Activated naive CD4-positive, alpha-beta T cell treated with anti-CD3 and anti-CD28 coated beads for 36 hours (primary cell): ENCODE data around the gene OR5AU1. TPM values are rescaled to one million over a fixed set of nuclear protein-coding genes. Genes with fewer than 3 reads are reported as not detected.

Experiments used
- CTCF ChIA-PET: fragments of 350-600 bp; sonication (Branson Sonifier 250); formaldehyde crosslinking; loops from one replicate; lab custom pipeline; 2021; ENCODE audit warnings: antibody characterized with exemption; lab: Charles Lee
- DNase-seq: peaks from one replicate; pipeline ENCODE4 v3.0.0-alpha.2; 2020
- H3K27ac Mint-ChIP-seq: one replicate; pipeline ENCODE4 v1.8.0; 2021; ENCODE audit warnings: mild to moderate bottlenecking, mixed read lengths
- H3K27me3 Mint-ChIP-seq: one replicate; pipeline ENCODE4 v1.8.0; 2021; ENCODE audit warnings: low read depth, mixed read lengths
- H3K36me3 Mint-ChIP-seq: one replicate; pipeline ENCODE4 v1.8.0; 2021; ENCODE audit warnings: low read depth, mixed read lengths
- H3K4me1 Mint-ChIP-seq: one replicate; pipeline ENCODE4 v1.8.0; 2021; ENCODE audit warnings: low read depth, mixed read lengths
- H3K4me3 Mint-ChIP-seq: one replicate; pipeline ENCODE4 v1.8.0; 2021; ENCODE audit warnings: mild to moderate bottlenecking, moderate library complexity, mixed read lengths
- H3K9me3 Mint-ChIP-seq: one replicate; pipeline ENCODE4 v1.8.0; 2021; ENCODE audit warnings: mixed read lengths
- intact Hi-C: fragments of 100-400 bp; cut with micrococcal nuclease; formaldehyde crosslinking; loops from one replicate; pipeline ENCODE4 v1.15.1; 2023
- total RNA-seq, 2 experiments: library from RNA; stranded (reverse); gene quantifications; one replicate each; pipeline ENCODE4 v1.2.3, GENCODE V29; 2021

Gene OR5AU1
- total RNA-seq, 2 experiments from 2014 or later, result not detected

DNA sequence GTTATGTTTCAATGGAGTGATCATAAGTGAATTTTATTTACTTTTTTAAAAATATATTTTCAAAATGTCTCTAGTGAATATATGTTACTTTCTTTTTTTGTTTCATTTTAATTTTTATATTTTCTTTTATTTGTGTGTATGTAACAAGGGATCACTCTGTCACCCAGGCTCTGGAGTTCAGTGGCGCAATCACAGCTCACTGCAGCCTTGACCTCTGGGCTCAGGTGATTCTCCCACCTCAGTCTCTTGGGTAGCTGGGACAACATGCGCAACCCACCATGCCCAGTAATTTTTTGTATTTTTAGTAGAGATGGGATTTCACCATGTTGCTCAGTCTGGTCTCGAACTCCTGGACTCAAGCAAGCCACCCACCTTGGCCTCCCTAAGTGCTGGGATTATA lies 36.9 kb downstream of the OR5AU1 start:
- H3K27me3 Mint-ChIP-seq, result peaks cover 2% of the 10 kb centered on the region
- H3K27ac Mint-ChIP-seq, result no peak overlapping the region
- H3K4me3 Mint-ChIP-seq, result no peak overlapping the region
- CTCF ChIA-PET, result no interaction called here
- DNase-seq, result no peak
- intact Hi-C loops, result no loop called here
- no peaks in the 10 kb centered on the region for H3K4me1 Mint-ChIP-seq
- H3K36me3 Mint-ChIP-seq, result no peaks in the 10 kb centered on the region
- no peaks in the 10 kb centered on the region for H3K9me3 Mint-ChIP-seq

DNA sequence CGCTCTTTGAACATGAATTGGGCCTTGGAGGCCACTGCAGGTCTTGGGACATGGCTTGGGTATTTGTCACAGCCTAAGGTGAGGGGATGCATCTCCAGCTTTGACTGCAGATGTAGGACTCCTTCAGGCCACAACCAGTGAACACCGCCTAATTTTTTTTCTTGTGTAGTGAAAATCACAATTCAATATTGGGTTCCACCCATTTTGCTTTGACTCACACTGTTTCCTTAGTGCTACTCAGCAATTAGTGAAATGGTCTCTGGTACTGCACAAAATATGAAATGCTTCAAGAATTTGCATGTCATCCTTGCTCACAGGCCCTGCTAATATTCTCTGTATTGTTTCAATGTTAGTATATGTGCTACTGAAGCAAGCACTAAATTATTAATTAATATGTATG lies 42.5 kb downstream of the OR5AU1 start:
- peaks cover 13% of the 10 kb centered on the region for H3K4me1 Mint-ChIP-seq
- intact Hi-C loops, result no loop called here
- DNase-seq, result no peak
- H3K4me3 Mint-ChIP-seq, result no peak overlapping the region
- H3K27me3 Mint-ChIP-seq, result peaks cover 2% of the 10 kb centered on the region
- H3K36me3 Mint-ChIP-seq, result no peaks in the 10 kb centered on the region
- H3K9me3 Mint-ChIP-seq, result no peaks in the 10 kb centered on the region
- CTCF ChIA-PET, result no interaction called here
- H3K27ac Mint-ChIP-seq, result no peak overlapping the region

DNA sequence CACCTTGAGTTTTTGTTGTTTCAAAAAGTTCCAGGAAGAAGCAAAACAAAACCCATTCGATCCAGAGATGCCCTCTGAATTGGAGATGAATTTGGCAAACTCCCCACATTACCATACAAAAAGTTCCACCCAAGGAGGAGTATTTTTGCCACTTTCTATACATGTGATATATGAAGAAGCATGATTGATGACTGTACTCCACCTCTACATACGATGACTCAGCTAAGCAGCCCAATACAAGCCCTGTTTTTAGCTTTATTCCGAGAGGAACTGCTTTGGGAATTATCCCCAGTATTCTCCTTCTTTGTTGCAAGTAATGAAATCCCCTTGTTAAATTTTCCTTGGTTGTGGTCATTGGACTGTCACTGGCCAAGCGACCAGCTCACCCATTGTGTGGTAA lies 43.6 kb downstream of the OR5AU1 start:
- intact Hi-C loops, result no loop called here
- CTCF ChIA-PET, result interaction anchor here (1.0 to 1.2 kb wide), 3 partner anchors 9 to 97 kb away, joined by 3 to 5 read pairs (median 4); no protein-coding TSS in a partner anchor
- Mint-ChIP-seq H3K4me3 (no peak overlapping the region), H3K9me3 (no peaks in the 10 kb centered on the region), H3K27me3 (no peaks in the 10 kb centered on the region), H3K4me1 (peaks cover 13% of the 10 kb centered on the region), H3K36me3 (no peaks in the 10 kb centered on the region), H3K27ac (no peak overlapping the region)
- no peak for DNase-seq

DNA sequence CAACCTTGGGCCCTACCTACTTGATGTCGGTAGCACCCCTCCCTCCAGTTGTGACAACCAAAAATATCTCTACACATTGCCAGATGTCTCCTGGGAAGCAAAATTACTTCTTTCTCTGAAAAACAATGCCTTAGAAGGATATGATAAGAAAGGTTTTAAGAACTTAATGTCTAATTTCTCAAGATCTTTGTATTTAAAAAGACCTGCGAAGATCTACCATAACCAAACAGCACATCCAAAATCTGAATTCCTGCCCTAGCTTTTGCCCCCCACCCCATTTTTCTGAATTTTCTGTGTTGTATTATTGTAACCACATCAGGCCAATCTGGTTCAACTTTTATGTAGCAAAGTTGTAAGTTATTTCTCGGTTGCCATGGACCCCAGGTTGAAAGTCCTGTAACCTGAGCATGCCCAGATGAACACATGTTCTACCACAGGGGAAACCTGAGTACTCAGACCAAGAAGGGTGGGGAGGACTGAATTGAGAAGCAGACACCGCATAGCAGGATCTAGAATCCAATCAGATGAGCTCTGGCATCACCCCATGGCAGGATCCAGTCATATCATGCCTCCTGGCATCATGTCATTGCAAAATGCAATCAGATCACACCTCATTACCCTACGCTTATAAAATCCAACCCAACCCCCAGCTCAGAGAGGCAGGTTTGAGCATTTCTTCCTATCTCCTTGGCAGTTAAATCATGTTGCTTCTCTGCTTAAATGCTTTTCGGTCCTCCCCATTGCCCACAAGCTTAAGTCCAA lies 46.3 kb downstream of the OR5AU1 start:
- no peaks in the 10 kb centered on the region for H3K27me3 Mint-ChIP-seq
- CTCF ChIA-PET, result interaction anchor here (0.5 to 12.9 kb wide), 9 partner anchors 16 to 417 kb away, joined by 3 to 260 read pairs (median 4); no protein-coding TSS in a partner anchor
- intact Hi-C loops, result loop anchor here (5.0 kb wide), 1 partner anchor 252 kb away; no protein-coding TSS in a partner anchor
- H3K4me1 Mint-ChIP-seq, result peaks cover 21% of the 10 kb centered on the region
- no peak overlapping the region for H3K4me3 Mint-ChIP-seq
- H3K9me3 Mint-ChIP-seq, result no peaks in the 10 kb centered on the region
- H3K36me3 Mint-ChIP-seq, result no peaks in the 10 kb centered on the region
- peak; percentile 71 for DNase-seq
- peak overlapping the region; percentile 7 for H3K27ac Mint-ChIP-seq

DNA sequence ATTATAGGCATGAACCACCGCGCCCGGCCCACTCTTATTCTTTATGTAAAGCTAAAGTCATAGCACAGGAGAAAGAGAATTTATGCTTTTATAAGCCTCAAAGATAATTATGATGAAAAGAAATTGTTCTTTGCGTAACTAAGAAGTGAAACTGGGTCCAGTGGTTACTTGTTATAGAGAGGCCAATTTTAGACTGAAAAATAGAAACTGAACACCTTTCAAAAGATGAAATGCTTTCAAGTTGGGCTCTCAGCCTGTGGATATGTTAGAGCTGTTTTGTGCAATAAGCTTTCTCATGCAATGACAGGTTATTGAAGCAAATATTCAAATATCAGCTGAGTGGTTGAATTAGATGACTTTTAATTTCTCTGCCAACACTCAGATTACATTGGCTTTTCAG lies 47.1 kb downstream of the OR5AU1 start:
- H3K27me3 Mint-ChIP-seq, result no peaks in the 10 kb centered on the region
- no peaks in the 10 kb centered on the region for H3K36me3 Mint-ChIP-seq
- CTCF ChIA-PET, result interaction anchor here (0.8 to 12.9 kb wide), 5 partner anchors 12 to 138 kb away, joined by 3 to 260 read pairs (median 9); no protein-coding TSS in a partner anchor
- H3K27ac Mint-ChIP-seq, result no peak overlapping the region
- no peak overlapping the region for H3K4me3 Mint-ChIP-seq
- intact Hi-C loops, result loop anchor here (5.0 kb wide), 1 partner anchor 251 kb away; no protein-coding TSS in a partner anchor
- peaks cover 22% of the 10 kb centered on the region for H3K4me1 Mint-ChIP-seq
- DNase-seq, result no peak
- no peaks in the 10 kb centered on the region for H3K9me3 Mint-ChIP-seq

DNA sequence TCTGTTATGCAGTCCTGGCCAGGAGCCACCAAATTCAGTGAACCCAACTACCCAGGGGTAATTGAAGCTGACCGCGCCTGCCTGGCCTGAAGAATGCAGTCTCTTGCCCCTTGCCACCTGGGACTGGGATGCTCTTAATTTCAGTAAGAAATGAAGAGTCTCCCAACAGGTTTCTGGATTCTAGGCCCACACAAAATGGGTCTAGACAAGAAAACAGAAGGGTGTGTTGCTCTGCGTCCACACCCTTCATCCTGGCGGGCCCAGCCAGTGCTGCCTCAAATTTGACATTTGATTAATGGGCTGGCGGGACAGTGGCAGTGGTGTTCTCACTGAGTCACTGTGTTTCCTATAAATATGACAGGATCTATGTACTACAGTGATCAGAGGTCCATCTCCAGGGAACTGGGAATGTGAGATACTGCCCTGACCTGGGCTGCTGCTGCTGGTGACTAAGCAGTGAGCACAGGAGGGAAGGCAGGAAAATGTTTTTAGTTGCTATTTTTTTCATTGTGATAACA lies 48.5 kb downstream of the OR5AU1 start:
- H3K4me3 Mint-ChIP-seq, result no peak overlapping the region
- intact Hi-C loops, result loop anchor here (2.0 to 5.0 kb wide), 2 partner anchors 250 to 449 kb away; no protein-coding TSS in a partner anchor
- H3K4me1 Mint-ChIP-seq, result peaks cover 32% of the 10 kb centered on the region
- H3K27me3 Mint-ChIP-seq, result no peaks in the 10 kb centered on the region
- H3K36me3 Mint-ChIP-seq, result no peaks in the 10 kb centered on the region
- no peak for DNase-seq
- H3K27ac Mint-ChIP-seq, result no peak overlapping the region
- H3K9me3 Mint-ChIP-seq, result no peaks in the 10 kb centered on the region
- CTCF ChIA-PET, result interaction anchor here (5.3 to 12.9 kb wide), 2 partner anchors 36 to 92 kb away, joined by 37 to 260 read pairs; partner anchors contain the start of gene ARHGEF40

DNA sequence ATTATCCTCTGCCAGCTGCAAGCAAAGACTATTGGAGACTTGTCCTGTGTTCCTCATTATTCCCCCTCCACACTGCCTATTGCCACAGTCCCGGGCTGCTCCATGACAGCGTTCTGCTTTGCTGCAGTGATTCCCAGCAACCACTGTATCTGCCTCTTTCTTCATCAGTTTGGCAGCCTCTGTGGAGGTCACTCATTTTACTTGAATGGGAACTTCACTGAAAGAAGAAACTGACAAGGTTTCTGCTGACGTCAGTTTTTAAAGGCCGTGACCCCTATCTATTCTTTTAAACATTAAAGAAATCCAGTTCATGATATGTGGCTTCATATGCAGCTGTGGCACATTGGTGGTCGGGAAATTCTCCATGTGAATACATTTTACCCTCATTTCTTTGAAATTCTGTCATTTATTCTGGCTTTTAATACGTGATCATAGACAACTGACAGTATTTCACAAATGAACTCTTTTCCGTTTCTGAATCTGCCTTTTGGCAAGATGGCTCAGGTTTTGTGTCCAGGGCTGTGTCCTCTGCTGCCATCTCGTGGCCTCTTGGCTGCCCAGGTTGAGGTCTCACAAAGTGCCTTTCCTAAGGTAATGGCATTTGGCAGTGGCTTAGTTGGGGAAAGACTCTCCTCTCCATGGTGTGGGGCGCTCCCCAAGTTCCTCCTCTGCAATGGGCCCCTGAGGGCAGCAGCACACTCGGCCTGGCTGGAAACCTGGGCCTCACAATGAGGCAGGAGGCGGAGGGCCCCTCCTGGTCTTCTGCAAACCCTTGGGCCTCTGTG lies 49.2 kb downstream of the OR5AU1 start:
- Mint-ChIP-seq H3K4me1 (peaks cover 36% of the 10 kb centered on the region), H3K27me3 (no peaks in the 10 kb centered on the region), H3K9me3 (no peaks in the 10 kb centered on the region), H3K36me3 (no peaks in the 10 kb centered on the region), H3K4me3 (no peak overlapping the region), H3K27ac (no peak overlapping the region)
- peak; percentile 90 for DNase-seq
- intact Hi-C loops, result loop anchor here (2.0 to 5.0 kb wide), 2 partner anchors 249 to 450 kb away; no protein-coding TSS in a partner anchor
- CTCF ChIA-PET, result interaction anchor here (0.9 to 12.9 kb wide), 7 partner anchors 9 to 102 kb away, joined by 3 to 260 read pairs (median 30); partner anchors contain the start of gene ARHGEF40

DNA sequence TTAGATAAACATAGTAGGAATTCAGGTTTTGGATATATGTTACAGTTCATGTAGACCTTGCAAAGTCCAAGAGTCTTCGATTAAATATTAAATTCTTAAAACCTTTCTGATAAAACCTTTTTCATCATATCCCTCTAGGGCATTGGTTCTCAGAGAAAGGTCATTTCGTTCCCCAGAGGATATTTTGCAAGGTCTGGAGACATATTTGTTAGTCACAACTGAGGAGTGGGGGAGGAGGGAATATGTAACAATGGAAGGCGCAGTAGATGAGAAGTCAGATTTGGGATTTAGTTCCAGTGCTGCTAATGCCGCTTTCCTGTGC lies 49.7 kb downstream of the OR5AU1 start:
- no peaks in the 10 kb centered on the region for H3K9me3 Mint-ChIP-seq
- CTCF ChIA-PET, result interaction anchor here (0.6 to 12.9 kb wide), 11 partner anchors 9 to 135 kb away, joined by 3 to 260 read pairs (median 19); partner anchors contain the start of gene ARHGEF40
- no peak overlapping the region for H3K27ac Mint-ChIP-seq
- H3K36me3 Mint-ChIP-seq, result no peaks in the 10 kb centered on the region
- no peaks in the 10 kb centered on the region for H3K27me3 Mint-ChIP-seq
- no peak for DNase-seq
- H3K4me3 Mint-ChIP-seq, result no peak overlapping the region
- H3K4me1 Mint-ChIP-seq, result peaks cover 36% of the 10 kb centered on the region
- intact Hi-C loops, result loop anchor here (2.0 to 5.0 kb wide), 2 partner anchors 249 to 451 kb away; no protein-coding TSS in a partner anchor

DNA sequence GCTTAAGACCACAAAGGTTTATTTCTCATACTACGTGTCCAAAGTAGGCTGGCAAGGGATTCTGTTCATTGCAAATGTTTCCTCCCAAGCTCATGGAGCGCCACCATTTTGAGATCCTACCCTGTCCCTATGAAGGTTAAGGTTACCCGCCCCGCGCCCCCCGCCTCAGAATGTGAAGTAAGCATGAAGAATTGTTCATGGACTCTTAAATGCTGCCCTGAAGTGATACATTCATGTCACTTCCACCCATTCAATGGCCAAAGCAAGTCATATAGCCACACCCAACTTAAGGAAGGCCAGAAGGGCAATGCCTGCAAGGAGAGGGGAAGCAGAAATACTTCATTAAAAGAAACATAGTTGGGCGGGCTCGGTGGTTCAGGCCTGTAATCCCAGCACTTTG lies 50.8 kb downstream of the OR5AU1 start:
- peak overlapping the region; percentile 87 for H3K4me3 Mint-ChIP-seq
- CTCF ChIA-PET, result interaction anchor here (0.6 to 12.9 kb wide), 42 partner anchors 10 to 372 kb away, joined by 3 to 260 read pairs (median 4); partner anchors contain the start of genes ARHGEF40 and TOX4
- peaks cover 30% of the 10 kb centered on the region for H3K4me1 Mint-ChIP-seq
- H3K36me3 Mint-ChIP-seq, result no peaks in the 10 kb centered on the region
- DNase-seq, result no peak
- intact Hi-C loops, result loop anchor here (2.0 to 5.0 kb wide), 2 partner anchors 204 to 248 kb away; no protein-coding TSS in a partner anchor
- H3K27ac Mint-ChIP-seq, result no peak overlapping the region
- no peaks in the 10 kb centered on the region for H3K27me3 Mint-ChIP-seq
- no peaks in the 10 kb centered on the region for H3K9me3 Mint-ChIP-seq

Other genes with a start within 250 kb of the OR5AU1 start
- not detected for gene RNASE2, start 200.6 kb downstream of the OR5AU1 start, total RNA-seq
- 10 to 100 TPM; 90.9 to 97.5 TPM for gene METTL17, start 166.1 kb downstream of the OR5AU1 start, total RNA-seq
- gene SLC39A2, start 156.8 kb downstream of the OR5AU1 start, total RNA-seq, result not detected
- gene NDRG2, start 131.0 kb downstream of the OR5AU1 start, total RNA-seq, result 1 to 10 TPM; 8.4 to 8.8 TPM
- gene TPPP2, start 125.8 kb downstream of the OR5AU1 start, total RNA-seq, result not detected
- not detected for gene RNASE13, start 121.3 kb downstream of the OR5AU1 start, total RNA-seq
- gene RNASE7, start 113.7 kb downstream of the OR5AU1 start, total RNA-seq, result not detected
- gene RNASE8, start 98.2 kb downstream of the OR5AU1 start, total RNA-seq, result not detected
- not detected for gene ARHGEF40, start 85.8 kb downstream of the OR5AU1 start, total RNA-seq
- 1 to 10 TPM; 8.3 to 9.2 TPM for gene ZNF219, start 57.4 kb downstream of the OR5AU1 start, total RNA-seq
- not detected for gene TMEM253, start 55.0 kb downstream of the OR5AU1 start, total RNA-seq
- 1,000 to 10,000 TPM; 1,252 to 1,377 TPM for gene HNRNPC, start 113.4 kb upstream of the OR5AU1 start, total RNA-seq
- not detected for gene RPGRIP1, start 124.0 kb upstream of the OR5AU1 start, total RNA-seq
- gene SUPT16H, start 228.0 kb upstream of the OR5AU1 start, total RNA-seq, result 100 to 1,000 TPM; 164 to 165 TPM